Peyer's patch (tissue), 4 donors: ENCODE data around the gene FANCI.

Source experiments
- POLR2A ChIP-seq, 2 donors: fragments of 450-650 bp; IDR thresholded peaks; one replicate each; pipeline ENCODE4 v1.5.1; 2017; ENCODE audit warnings: antibody characterized with exemption in 2 of 2, mild to moderate bottlenecking in 2 of 2, moderate library complexity in 2 of 2
- TF ChIP-seq, protein P1 (sequence below), 6 experiments: fragments of 450-650 bp in 4 of 6; fragments of 200-600 bp in 2 of 6; sonication (generic) in 1 of 6; IDR thresholded peaks; one replicate each; pipeline ENCODE4 v1.5.1; 2017 to 2019; ENCODE audit warnings: antibody characterized with exemption in 6 of 6, mild to moderate bottlenecking in 3 of 6, moderate library complexity in 1 of 6

DNA sequence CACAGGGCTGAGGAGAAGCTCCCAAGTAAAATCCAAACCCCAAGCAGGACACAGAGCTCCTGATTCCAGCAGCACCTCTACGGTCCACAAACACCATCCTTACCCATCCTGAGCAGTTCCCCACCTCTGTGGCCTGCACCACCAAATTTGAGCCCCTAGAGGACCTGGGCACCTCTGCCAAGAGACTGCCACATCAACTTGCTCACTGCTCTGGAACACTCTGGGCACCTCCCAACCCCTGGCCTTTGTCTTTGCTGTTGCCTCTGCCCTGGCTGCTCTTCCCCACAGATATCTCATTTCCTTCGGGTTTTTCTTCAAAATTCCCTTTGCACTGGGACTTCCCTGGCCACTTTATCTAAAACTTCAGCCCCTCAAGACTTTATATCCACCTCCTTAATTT lies 28.2 kb upstream of the FANCI start:
- TF ChIP-seq, protein P1, sequence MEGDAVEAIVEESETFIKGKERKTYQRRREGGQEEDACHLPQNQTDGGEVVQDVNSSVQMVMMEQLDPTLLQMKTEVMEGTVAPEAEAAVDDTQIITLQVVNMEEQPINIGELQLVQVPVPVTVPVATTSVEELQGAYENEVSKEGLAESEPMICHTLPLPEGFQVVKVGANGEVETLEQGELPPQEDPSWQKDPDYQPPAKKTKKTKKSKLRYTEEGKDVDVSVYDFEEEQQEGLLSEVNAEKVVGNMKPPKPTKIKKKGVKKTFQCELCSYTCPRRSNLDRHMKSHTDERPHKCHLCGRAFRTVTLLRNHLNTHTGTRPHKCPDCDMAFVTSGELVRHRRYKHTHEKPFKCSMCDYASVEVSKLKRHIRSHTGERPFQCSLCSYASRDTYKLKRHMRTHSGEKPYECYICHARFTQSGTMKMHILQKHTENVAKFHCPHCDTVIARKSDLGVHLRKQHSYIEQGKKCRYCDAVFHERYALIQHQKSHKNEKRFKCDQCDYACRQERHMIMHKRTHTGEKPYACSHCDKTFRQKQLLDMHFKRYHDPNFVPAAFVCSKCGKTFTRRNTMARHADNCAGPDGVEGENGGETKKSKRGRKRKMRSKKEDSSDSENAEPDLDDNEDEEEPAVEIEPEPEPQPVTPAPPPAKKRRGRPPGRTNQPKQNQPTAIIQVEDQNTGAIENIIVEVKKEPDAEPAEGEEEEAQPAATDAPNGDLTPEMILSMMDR (IDR thresholded peaks at IDR 0.05), result no peak
- no peak for TF ChIP-seq POLR2A (IDR thresholded peaks at IDR 0.05)
